ENCODE measurements around the gene MIOX. TPM values are rescaled to one million over a fixed set of nuclear protein-coding genes. Genes with fewer than 3 reads are reported as not detected.

MIOX gene
- total RNA-seq, 4 donors from 2014 or later, result not detected

DNA sequence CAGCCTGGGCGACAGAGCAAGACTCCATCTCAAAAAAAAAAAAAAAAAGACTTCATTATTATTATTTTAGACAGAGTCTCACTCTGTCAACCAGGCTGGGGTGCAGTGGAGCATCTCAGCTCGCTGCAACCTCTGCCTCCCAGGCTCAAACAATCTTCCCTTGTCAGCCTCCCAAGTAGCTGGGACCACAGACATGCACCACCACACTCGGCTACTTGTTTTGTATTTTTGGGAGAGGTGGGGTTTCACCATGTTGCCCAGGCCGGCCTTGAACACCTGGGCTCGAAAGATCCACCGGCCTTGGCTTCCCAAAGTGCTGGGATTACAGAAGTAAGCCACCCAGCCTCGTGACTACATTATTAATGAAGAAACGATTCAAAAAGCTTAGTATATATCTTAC lies 48.5 kb downstream of the MIOX start:
- 89 to 92% methylated on average over 8 of the region's 8 CpGs for WGBS, 2 donors
- H3K4me3 ChIP-seq (ENCODE audit: low read depth, poor library complexity, severe bottlenecking), result no peak overlapping the region
- no peak for DNase-seq (ENCODE audit: low spot score in 2 of 2)
- intact Hi-C loops (cut with DNase I; ENCODE audit: low total_unique reads), result no loop called here
- TF ChIP-seq POLR2A (IDR thresholded peaks at IDR 0.05) (no peak), CTCF (IDR thresholded peaks at IDR 0.05) (no peak)

DNA sequence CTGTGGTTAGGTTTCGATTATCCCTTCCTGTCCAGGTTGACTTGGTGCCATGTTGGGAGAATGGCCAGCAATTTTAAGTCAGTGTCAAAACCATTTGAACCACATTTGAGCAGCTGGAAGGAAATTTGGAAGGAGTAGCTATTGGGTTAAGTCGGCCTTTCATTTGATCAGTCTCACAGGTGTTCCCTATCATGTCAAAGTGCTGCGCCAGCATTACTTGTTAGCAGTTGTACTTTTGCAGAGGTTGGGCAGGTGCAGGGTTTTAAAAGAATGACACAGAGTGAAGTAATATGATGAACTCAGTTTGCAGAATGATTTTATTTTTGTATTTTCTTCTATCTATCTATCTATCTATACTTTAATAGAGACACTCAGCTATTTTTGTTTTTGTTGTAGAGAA lies 49.6 kb downstream of the MIOX start:
- TF ChIP-seq CTCF (IDR thresholded peaks at IDR 0.05) (no peak), POLR2A (IDR thresholded peaks at IDR 0.05) (no peak)
- 54 to 69% methylated on average over 3 of the region's 3 CpGs for WGBS, 2 donors

DNA sequence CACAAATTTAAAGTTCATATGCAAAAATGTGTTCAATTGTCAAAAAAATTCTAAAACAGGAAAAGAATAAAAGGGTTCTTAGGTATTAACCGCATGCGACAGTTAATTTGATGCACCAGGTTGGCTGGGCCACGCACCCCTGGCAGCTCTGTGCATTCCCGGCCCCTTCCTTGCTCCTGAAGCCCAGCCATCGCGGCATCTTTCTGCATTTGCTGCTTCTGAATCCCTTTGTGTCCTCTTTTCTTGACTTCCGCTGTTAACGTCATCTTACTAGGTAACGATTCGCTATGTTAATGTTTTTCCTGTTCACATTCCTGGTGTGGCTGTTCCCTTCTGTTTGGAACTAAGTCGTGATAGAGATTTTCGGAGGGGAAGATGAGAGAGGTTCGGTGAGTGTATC lies 51.1 kb downstream of the MIOX start:
- no peak for DNase-seq (ENCODE audit: low spot score in 2 of 2)
- intact Hi-C loops (cut with DNase I; ENCODE audit: low total_unique reads), result no loop called here
- WGBS, 2 donors, result 85 to 90% methylated on average over 13 of the region's 13 CpGs
- no peak overlapping the region for H3K4me3 ChIP-seq (ENCODE audit: low read depth, poor library complexity, severe bottlenecking)
- TF ChIP-seq POLR2A (IDR thresholded peaks at IDR 0.05) (no peak), CTCF (IDR thresholded peaks at IDR 0.05) (no peak)

More for the DNA sequence above, 49.6 kb downstream of the MIOX start:
- intact Hi-C loops (cut with DNase I; ENCODE audit: low total_unique reads), result no loop called here
- DNase-seq (ENCODE audit: low spot score in 2 of 2), result no peak
- no peak overlapping the region for H3K4me3 ChIP-seq (ENCODE audit: low read depth, poor library complexity, severe bottlenecking)

Other genes starting within 250 kb of the MIOX start
- gene TUBGCP6, start 241.8 kb upstream of the MIOX start, total RNA-seq, result 10 to 100 TPM; 37.1 to 67.0 (median 52.5) TPM
- gene HDAC10, start 235.6 kb upstream of the MIOX start, total RNA-seq, result 10 to 100 TPM; 36.4 to 60.7 (median 45.7) TPM
- 1 to 10 TPM in 3 of 4 donors, under 1 TPM in 1; 0.99 to 3.5 (median 1.8) TPM for gene MAPK12, start 225.2 kb upstream of the MIOX start, total RNA-seq
- gene MAPK11, start 216.5 kb upstream of the MIOX start, total RNA-seq, result 1 to 10 TPM in 3 of 4 donors, under 1 TPM in 1; 0.65 to 8.1 (median 2.9) TPM
- 100 to 1,000 TPM; 105 to 199 (median 155) TPM for gene PLXNB2, start 179.2 kb upstream of the MIOX start, total RNA-seq
- 1 to 10 TPM in 3 of 4 donors, under 1 TPM in 1; 0.97 to 8.8 (median 6.5) TPM for gene DENND6B, start 159.8 kb upstream of the MIOX start, total RNA-seq
- gene PPP6R2, start 143.5 kb upstream of the MIOX start, total RNA-seq, result 10 to 100 TPM; 32.0 to 56.3 (median 50.9) TPM
- 100 to 1,000 TPM in 2 of 4 donors, 10 to 100 TPM in 2; 70.8 to 123 (median 87.2) TPM for gene SBF1, start 11.8 kb upstream of the MIOX start, total RNA-seq
- gene ADM2, start 5.3 kb upstream of the MIOX start, total RNA-seq, result under 1 TPM in 3 of 4 donors, not detected in 1; 0.19 to 0.56 (median 0.52) TPM
- 10 to 100 TPM; 34.8 to 47.2 (median 38.8) TPM for gene LMF2, start 20.8 kb downstream of the MIOX start, total RNA-seq
- 10 to 100 TPM; 40.7 to 54.3 (median 41.5) TPM for gene NCAPH2, start 21.4 kb downstream of the MIOX start, total RNA-seq
- 1 to 10 TPM; 1.5 to 9.4 (median 4.4) TPM for gene SCO2, start 38.7 kb downstream of the MIOX start, total RNA-seq
- 10 to 100 TPM; 23.6 to 63.3 (median 33.5) TPM for gene TYMP, start 43.2 kb downstream of the MIOX start, total RNA-seq
- under 1 TPM in 2 of 4 donors, not detected in 2; 0.07 to 0.10 TPM for gene KLHDC7B, start 59.0 kb downstream of the MIOX start, total RNA-seq
- gene SYCE3, start 76.1 kb downstream of the MIOX start, total RNA-seq, result not detected
- 10 to 100 TPM in 1 of 4 donors, 1 to 10 TPM in 3; 4.7 to 12.0 (median 6.8) TPM for gene CPT1B, start 91.6 kb downstream of the MIOX start, total RNA-seq
- 10 to 100 TPM; 47.0 to 71.3 (median 66.4) TPM for gene CHKB, start 96.0 kb downstream of the MIOX start, total RNA-seq
- gene MAPK8IP2, start 113.9 kb downstream of the MIOX start, total RNA-seq, result 1 to 10 TPM; 2.1 to 5.4 (median 3.6) TPM
- 10 to 100 TPM; 23.3 to 51.8 (median 30.4) TPM for gene ARSA, start 141.3 kb downstream of the MIOX start, total RNA-seq
- 1 to 10 TPM; 4.0 to 8.9 (median 6.8) TPM for gene SHANK3, start 186.0 kb downstream of the MIOX start, total RNA-seq

All from lower leg skin (tissue), 4 donors.